PC-3 (cell line): ENCODE results near the gene IL6ST. TPM values are rescaled to one million over a fixed set of nuclear protein-coding genes. Genes with fewer than 3 reads are reported as not detected.

Source experiments
- ATAC-seq: fragments of 200-7000 bp; cut with Tn5 transposase; 2 replicates; pipeline ENCODE4 v1.9.1; 2020; ENCODE audit warnings: mild to moderate bottlenecking, moderate library complexity
- BruUV-seq: library from RNA; stranded (reverse); fragments of 400-500 nt; replicated peaks from 2 replicates; lab custom pipeline; 2021; lab: Mats Ljungman, UMichigan
- CTCF ChIA-PET: fragments of 300-600 bp; sonication (Branson Sonifier 250); formaldehyde crosslinking; loops from one replicate; lab custom pipeline; 2022; ENCODE audit warnings: antibody characterized with exemption; lab: Charles Lee
- POLR2A ChIA-PET: fragments of 300-600 bp; sonication (Branson Sonifier 250); formaldehyde crosslinking; loops from one replicate; lab custom pipeline; 2022; ENCODE audit warnings: antibody characterized with exemption; ENCODE audit not compliant: unreplicated experiment; lab: Charles Lee
- DNase-seq: peaks from one replicate; pipeline ENCODE4 v3.0.0-alpha.2; 2015
- H2AFZ ChIP-seq: fragments of 300-600 bp; sonication (generic); 2 replicates; pipeline ENCODE4 v1.6.0; 2016; ENCODE audit warnings: antibody characterized with exemption, low read length
- H3F3A ChIP-seq: fragments of 300-600 bp; sonication (generic); one replicate; pipeline ENCODE4 v1.6.0; 2017; ENCODE audit warnings: antibody characterized with exemption, low read length, control low read depth, mild to moderate bottlenecking; ENCODE audit not compliant: unreplicated experiment
- H3K27ac ChIP-seq: fragments of 300-600 bp; sonication (generic); 2 replicates; pipeline ENCODE4 v1.5.1; 2016; ENCODE audit warnings: mild to moderate bottlenecking, low read length
- H3K27me3 ChIP-seq: fragments of 300-600 bp; sonication (generic); 2 replicates; pipeline ENCODE4 v1.6.1; 2016; ENCODE audit warnings: low read length, mixed read lengths
- H3K36me3 ChIP-seq: fragments of 300-600 bp; sonication (generic); 2 replicates; pipeline ENCODE4 v1.6.1; 2016; ENCODE audit warnings: low read depth, mixed run types, low read length, mixed read lengths
- H3K4me1 ChIP-seq: fragments of 300-600 bp; sonication (generic); 2 replicates; pipeline ENCODE4 v1.5.1; 2016; ENCODE audit warnings: low read length; ENCODE audit not compliant: insufficient read depth
- H3K4me2 ChIP-seq: fragments of 300-600 bp; sonication (generic); 2 replicates; pipeline ENCODE4 v1.6.0; 2016; ENCODE audit warnings: low read length
- H3K4me3 ChIP-seq: fragments of 300-600 bp; sonication (generic); 2 replicates; pipeline ENCODE4 v1.5.1; 2016; ENCODE audit warnings: mild to moderate bottlenecking, low read length, mixed read lengths
- H3K79me2 ChIP-seq: fragments of 300-600 bp; sonication (generic); 2 replicates; pipeline ENCODE4 v1.6.1; 2017; ENCODE audit warnings: low read length, mixed read lengths
- H3K9ac ChIP-seq: fragments of 300-600 bp; sonication (generic); 2 replicates; pipeline ENCODE4 v1.6.0; 2016; ENCODE audit warnings: mild to moderate bottlenecking, low read length
- H3K9me2 ChIP-seq: fragments of 300-600 bp; sonication (generic); replicated peaks from 2 replicates; pipeline ENCODE4 v1.6.1; 2016; ENCODE audit warnings: mixed run types, low read length, mixed read lengths
- H3K9me3 ChIP-seq: fragments of 300-600 bp; sonication (generic); 2 replicates; pipeline ENCODE4 v1.6.1; 2016; ENCODE audit warnings: low read length, mixed read lengths
- H4K20me1 ChIP-seq: fragments of 300-600 bp; sonication (generic); 2 replicates; pipeline ENCODE4 v1.6.1; 2016; ENCODE audit warnings: low read length, mixed read lengths
- CTCF ChIP-seq: fragments of 300-600 bp; sonication (generic); conservative IDR thresholded peaks from 2 replicates; pipeline ENCODE4 v1.5.1; 2017; ENCODE audit warnings: antibody characterized with exemption, low read depth, mild to moderate bottlenecking, low read length
- EZH2 ChIP-seq: fragments of 300-600 bp; sonication (generic); IDR thresholded peaks from one replicate; pipeline ENCODE4 v1.6.1; 2017; ENCODE audit warnings: antibody characterized with exemption, mild to moderate bottlenecking, low read length; ENCODE audit not compliant: unreplicated experiment
- EZH2phosphoT487 ChIP-seq: fragments of 300-600 bp; sonication (generic); IDR thresholded peaks from 2 replicates; pipeline ENCODE4 v1.6.1; 2018; ENCODE audit warnings: mild to moderate bottlenecking, antibody characterized with exemption, low read length, borderline replicate concordance
- intact Hi-C: fragments of 100-400 bp; cut with micrococcal nuclease; formaldehyde crosslinking; loops from 2 replicates; pipeline ENCODE4 v1.9.0; 2023
- total RNA-seq: library from RNA; depleted of rRNA; stranded (reverse); fragments of >200 nt; gene quantifications from 2 replicates; pipeline ENCODE4 v1.2.3, GENCODE V29; 2014

Gene IL6ST
- total RNA-seq, 1 experiment from 2014 or later: 28.0 TPM

GRCh38 chr5:55993731-55994494 is 850 bp downstream of the IL6ST start:
- ATAC-seq: no peak
- Histone ChIP-seq H4K20me1 (peaks cover 33% of the 10 kb centered on the region), H3K9me3 (no peaks in the 10 kb centered on the region), H3K36me3 (no peaks in the 10 kb centered on the region), H2AFZ (peak overlapping the region; percentile 71), H3K4me3 (peak overlapping the region; percentile 98), H3K9me2 (no peaks in the 10 kb centered on the region), H3K4me2 (peak overlapping the region; percentile 97), H3K4me1 (peaks cover 36% of the 10 kb centered on the region), H3K27ac (peak overlapping the region; percentile 88), H3K27me3 (no peaks in the 10 kb centered on the region), H3F3A (no peaks in the 10 kb centered on the region), H3K9ac (peak overlapping the region; percentile 91), H3K79me2 (peaks cover 54% of the 10 kb centered on the region)
- intact Hi-C loops: loop anchor here (1.0 to 10.0 kb wide), 2 partner anchors 131 to 181 kb away; no protein-coding TSS in a partner anchor
- TF ChIP-seq EZH2phosphoT487 (no peak), EZH2 (no peak), CTCF (no peak)
- CTCF ChIA-PET: no interaction called here
- TSS peak; percentile 46 for BruUV-seq
- POLR2A ChIA-PET: interaction anchor here (0.6 to 0.7 kb wide), 2 partner anchors 29 to 183 kb away, joined by 3 read pairs; no protein-coding TSS in a partner anchor
- peak; percentile 6 for DNase-seq

- Histone ChIP-seq H3K9ac (peak overlapping the region; percentile 91), H3K9me3 (no peaks in the 10 kb centered on the region), H3K79me2 (peaks cover 60% of the 10 kb centered on the region), H3F3A (no peaks in the 10 kb centered on the region), H3K4me2 (peak overlapping the region; percentile 97), H2AFZ (no peak overlapping the region), H3K27me3 (no peaks in the 10 kb centered on the region), H3K27ac (no peak overlapping the region), H3K4me3 (peak overlapping the region; percentile 98), H3K9me2 (no peaks in the 10 kb centered on the region), H3K36me3 (no peaks in the 10 kb centered on the region), H3K4me1 (peaks cover 34% of the 10 kb centered on the region), H4K20me1 (peaks cover 33% of the 10 kb centered on the region)
- TF ChIP-seq EZH2phosphoT487 (no peak), CTCF (no peak), EZH2 (no peak)
- intact Hi-C loops: loop anchor here (1.0 to 10.0 kb wide), 2 partner anchors 132 to 182 kb away; no protein-coding TSS in a partner anchor
- ChIA-PET CTCF (no interaction called here), POLR2A (no interaction called here)
- DNase-seq: peak; percentile 46
- no peak for ATAC-seq
- BruUV-seq: no TSS peak
Measured at GRCh38 chr5:55993013-55993412, 1.8 kb downstream of the IL6ST start.
